NCI-H82 treated with DMSO at 0.1 percent for 48 hours (cell line): ENCODE data around the gene TNS1.

ENCODE experiments used
- DNase-seq: peaks from one replicate; lab custom pipeline; 2025; ENCODE audit not compliant: unreplicated experiment; lab: John Stamatoyannopoulos, UW

The TNS1 gene

GRCh38 chr2:218015586-218016521, 13.1 kb upstream of the TNS1 start:
- peak; percentile 92 for DNase-seq

GRCh38 chr2:218014706-218015585, 12.2 kb upstream of the TNS1 start:
- DNase-seq = no peak

GRCh38 chr2:218013289-218013688, 10.5 kb upstream of the TNS1 start:
- DNase-seq = no peak

- DNase-seq = no peak
These were observed 9.5 kb upstream of the TNS1 start for GRCh38 chr2:218012284-218012683.

- no peak for DNase-seq
These were observed 8.9 kb upstream of the TNS1 start for GRCh38 chr2:218011653-218012040.

- DNase-seq = no peak
These were observed 8.3 kb upstream of the TNS1 start for GRCh38 chr2:218010984-218011652.

- peak; percentile 23 for DNase-seq
These were observed 7.6 kb upstream of the TNS1 start for GRCh38 chr2:218010140-218010983.

GRCh38 chr2:218009765-218010139, 7.0 kb upstream of the TNS1 start:
- no peak for DNase-seq

- DNase-seq = no peak
These were observed 6.4 kb upstream of the TNS1 start for GRCh38 chr2:218009231-218009630.

- peak; percentile 21 for DNase-seq
These were observed 5.6 kb upstream of the TNS1 start for GRCh38 chr2:218008060-218009040.

- DNase-seq = no peak
These were observed 3.9 kb upstream of the TNS1 start for GRCh38 chr2:218006741-218007140.

- DNase-seq = no peak
These were observed 2.7 kb upstream of the TNS1 start for GRCh38 chr2:218005486-218005885.

GRCh38 chr2:218005028-218005427, 2.2 kb upstream of the TNS1 start:
- no peak for DNase-seq

- no peak for DNase-seq
These were observed 1.2 kb upstream of the TNS1 start for GRCh38 chr2:218003981-218004419.

- DNase-seq = no peak
These were observed 618 bp upstream of the TNS1 start for GRCh38 chr2:218003281-218003944.

- no peak for DNase-seq
These were observed 501 bp downstream of the TNS1 start for GRCh38 chr2:218002143-218002844.

GRCh38 chr2:218001629-218002028, 1.2 kb downstream of the TNS1 start:
- no peak for DNase-seq

GRCh38 chr2:218000136-218000535, 2.7 kb downstream of the TNS1 start:
- DNase-seq = no peak
